GM21360 (cell line): ENCODE measurements around the gene CD320.
"Not testable (repeated sequence)": the region's sequence is repeated elsewhere in the genome, so short reads cannot be mapped to it uniquely, and the experiment has no call there.

Experiments used
- ATAC-seq: cut with Tn5 transposase; IDR thresholded peaks from one replicate; pipeline ENCODE4 v1.9.1; 2021; ENCODE audit warnings: mild to moderate bottlenecking, moderate library complexity; ENCODE audit not compliant: unreplicated experiment

CD320 gene

GRCh38 chr19:8310342-8311055 lies 2.3 kb upstream of the CD320 start:
- ATAC-seq = no peak

GRCh38 chr19:8308891-8309291 lies 733 bp upstream of the CD320 start:
- no peak for ATAC-seq

GRCh38 chr19:8307400-8307964 lies 676 bp downstream of the CD320 start:
- ATAC-seq = no peak

GRCh38 chr19:8306235-8307054 lies 1.7 kb downstream of the CD320 start:
- no peak for ATAC-seq

GRCh38 chr19:8305798-8306197 lies 2.4 kb downstream of the CD320 start:
- ATAC-seq = no peak

GRCh38 chr19:8304841-8305621 lies 3.1 kb downstream of the CD320 start:
- no peak for ATAC-seq

GRCh38 chr19:8302734-8303133 lies 5.4 kb downstream of the CD320 start:
- ATAC-seq = no peak

- no peak for ATAC-seq
Measured at GRCh38 chr19:8302357-8302691, 5.8 kb downstream of the CD320 start.

- ATAC-seq = not testable (repeated sequence)
Measured at GRCh38 chr19:8291337-8291736, 16.8 kb downstream of the CD320 start.

GRCh38 chr19:8276508-8276907 lies 31.6 kb downstream of the CD320 start:
- ATAC-seq = not testable (repeated sequence)

GRCh38 chr19:8269724-8270123 lies 38.4 kb downstream of the CD320 start:
- ATAC-seq = no peak

GRCh38 chr19:8265872-8266271 lies 42.3 kb downstream of the CD320 start:
- no peak for ATAC-seq

- not testable (repeated sequence) for ATAC-seq
Measured at GRCh38 chr19:8264248-8264647, 43.9 kb downstream of the CD320 start.

GRCh38 chr19:8262431-8262830 lies 45.7 kb downstream of the CD320 start:
- no peak for ATAC-seq

GRCh38 chr19:8261881-8262280 lies 46.3 kb downstream of the CD320 start:
- ATAC-seq = no peak

GRCh38 chr19:8261347-8261746 lies 46.8 kb downstream of the CD320 start:
- no peak for ATAC-seq

- no peak for ATAC-seq
Measured at GRCh38 chr19:8259922-8260247, 48.3 kb downstream of the CD320 start.

GRCh38 chr19:8259142-8259921 lies 48.8 kb downstream of the CD320 start:
- ATAC-seq = no peak

- ATAC-seq = no peak
Measured at GRCh38 chr19:8257052-8257443, 51.1 kb downstream of the CD320 start.

- ATAC-seq = no peak
Measured at GRCh38 chr19:8256276-8257051, 51.7 kb downstream of the CD320 start.
